ENCODE data around the gene ITPK1.
"Not testable (repeated sequence)": the region's sequence is repeated elsewhere in the genome, so short reads cannot be mapped to it uniquely, and the experiment has no call there.

ITPK1 gene

DNA sequence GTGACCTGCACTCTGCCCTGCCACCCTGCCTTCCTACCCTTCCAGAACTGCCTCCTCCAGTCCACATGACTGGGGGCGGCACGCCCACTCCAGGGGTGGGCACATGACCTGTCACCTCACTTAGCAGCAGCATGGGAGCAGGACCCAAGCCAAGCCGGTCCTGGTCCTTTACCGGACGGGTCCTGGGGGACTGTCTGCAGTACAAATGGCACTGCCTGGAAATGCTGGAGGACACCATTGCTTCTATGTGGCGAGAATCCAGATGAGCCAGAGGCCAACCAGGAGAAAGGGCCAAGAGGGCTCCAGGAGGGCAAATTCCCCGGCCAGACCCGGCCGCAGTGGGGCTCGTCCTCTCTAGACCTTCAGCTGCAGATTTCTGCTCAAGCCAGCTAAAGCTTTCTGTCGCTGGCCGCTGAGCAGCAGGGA, 33.1 kb downstream of the ITPK1 start:
- DNase-seq, result no peak

DNA sequence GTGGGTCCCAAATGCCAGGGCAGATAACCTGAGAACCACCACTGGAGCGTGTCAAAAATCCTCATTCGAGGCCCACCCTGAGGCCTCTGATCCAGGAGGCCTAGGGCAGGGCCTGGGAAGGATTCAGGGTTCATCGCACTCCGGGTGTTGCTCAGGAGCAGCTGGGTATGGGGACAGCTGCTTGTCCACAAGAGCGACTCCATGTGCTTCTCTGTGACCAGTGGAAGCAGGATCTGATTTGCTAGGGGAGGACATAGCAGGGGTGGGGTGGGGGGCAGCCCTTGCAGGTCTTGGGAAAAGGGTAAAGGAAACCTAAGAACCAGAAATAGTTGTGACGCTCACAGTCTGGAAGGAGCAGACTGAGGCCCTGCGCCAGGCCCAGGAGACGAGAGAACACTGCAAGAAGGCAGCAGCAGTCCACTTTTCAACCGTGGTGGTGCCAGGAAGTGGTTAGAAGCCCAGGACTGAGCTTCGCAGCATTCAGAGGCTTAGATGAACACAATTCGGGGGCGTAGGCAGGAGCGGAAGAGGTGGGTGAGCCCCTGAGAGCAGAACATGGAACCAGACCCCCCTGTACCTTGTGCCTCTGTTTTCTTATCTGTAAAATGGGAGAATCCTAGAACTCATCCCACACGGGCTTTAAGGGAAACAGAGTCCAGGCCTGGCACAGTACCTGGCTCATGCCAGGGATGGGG, 33.7 kb downstream of the ITPK1 start:
- DNase-seq, result peak in 1 of 2 experiments; percentile 49

DNA sequence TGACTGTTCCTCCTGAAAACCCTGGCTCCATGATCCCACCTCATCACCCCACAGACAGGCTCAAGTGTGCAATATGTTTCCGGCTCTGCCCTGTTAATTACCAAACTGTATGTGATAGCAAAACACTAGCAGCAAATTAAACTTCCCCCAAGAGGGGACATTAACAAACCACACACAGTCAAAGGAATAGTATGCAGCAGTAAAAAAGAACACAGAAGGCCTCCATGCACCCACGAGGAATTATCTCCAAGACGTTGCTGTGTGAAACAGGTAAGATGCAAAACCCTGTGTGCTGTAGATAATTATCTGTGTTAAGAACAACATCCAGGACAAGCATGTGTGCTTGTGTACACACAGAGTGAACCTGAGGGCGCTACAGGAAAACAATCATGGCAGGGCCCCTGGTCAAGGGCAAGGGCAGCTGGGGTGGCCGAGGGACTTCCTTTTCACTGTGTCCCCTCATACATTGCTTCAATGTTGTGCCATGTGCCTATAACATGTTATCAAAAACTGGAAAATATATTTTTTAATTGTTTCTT, 35.8 kb downstream of the ITPK1 start:
- DNase-seq, result no peak

DNA sequence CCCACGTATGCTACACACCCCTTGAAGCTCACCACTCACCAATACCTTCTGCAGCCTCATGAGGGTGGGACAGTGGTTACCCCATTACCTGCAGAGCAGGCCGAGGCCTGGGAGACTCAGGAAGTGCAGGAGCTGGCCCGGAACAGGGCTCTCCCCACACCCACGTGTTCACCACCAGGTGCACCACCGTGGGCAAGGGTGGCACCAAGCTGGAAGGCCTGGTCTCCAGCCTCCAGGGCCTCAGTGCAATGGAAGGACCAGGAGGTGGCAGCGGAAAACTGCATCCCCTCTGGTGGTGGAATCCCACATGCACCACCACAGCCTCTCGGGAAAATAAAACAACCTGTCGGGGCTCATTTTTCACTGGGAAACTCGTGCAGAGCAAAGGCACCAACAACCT, 36.4 kb downstream of the ITPK1 start:
- no peak for DNase-seq

GRCh38 chr14:93078870-93079269, 36.9 kb downstream of the ITPK1 start:
- no peak for DNase-seq

- DNase-seq, result no peak
These were observed 39.0 kb downstream of the ITPK1 start for GRCh38 chr14:93076755-93077154.

- DNase-seq, result no peak
These were observed 39.8 kb downstream of the ITPK1 start for GRCh38 chr14:93075891-93076290.

- DNase-seq, result no peak
These were observed 41.6 kb downstream of the ITPK1 start for GRCh38 chr14:93073910-93074769.

DNA sequence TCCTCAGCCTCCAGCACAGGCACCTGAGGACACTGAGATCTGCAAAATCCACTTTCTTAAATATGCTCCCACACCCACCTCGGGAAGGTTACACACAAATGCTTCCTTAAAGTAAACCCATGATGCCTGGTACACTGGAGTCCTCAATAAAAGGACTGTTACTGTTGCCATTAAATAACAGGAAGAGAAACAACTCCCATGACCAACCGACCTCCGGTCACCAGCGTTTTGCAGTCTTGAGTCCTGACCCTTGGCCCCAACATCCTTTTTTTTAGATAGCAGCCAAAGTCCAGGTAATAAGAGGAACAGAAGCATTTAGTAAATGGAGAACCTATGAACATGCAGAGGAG, 42.4 kb downstream of the ITPK1 start:
- no peak for DNase-seq

- no peak for DNase-seq
These were observed 42.9 kb downstream of the ITPK1 start for GRCh38 chr14:93072659-93073357.

- peak; percentile 95 to 98 for DNase-seq
These were observed 47.0 kb downstream of the ITPK1 start for GRCh38 chr14:93068711-93069110.

DNA sequence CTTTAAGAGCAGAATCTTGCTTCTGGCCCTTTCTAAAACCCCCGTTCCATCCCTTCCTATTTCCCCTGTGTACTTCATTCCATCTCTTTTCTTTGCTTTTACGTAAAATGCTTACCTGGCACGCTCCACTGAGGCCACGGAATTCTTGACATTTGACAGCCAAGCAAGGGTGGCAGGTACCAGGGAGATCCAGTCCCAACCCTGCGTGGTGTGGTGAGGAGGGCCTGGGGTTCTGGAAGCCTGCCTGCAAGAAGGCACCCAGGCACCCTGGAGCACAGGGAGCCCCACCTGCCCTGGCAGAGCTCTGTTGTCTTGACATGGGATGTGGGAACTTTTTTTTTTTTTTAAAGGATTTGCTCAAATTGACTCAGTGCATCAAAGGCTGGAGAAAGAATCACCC, 48.6 kb downstream of the ITPK1 start:
- no peak for DNase-seq

GRCh38 chr14:93065272-93065730, 50.4 kb downstream of the ITPK1 start:
- no peak for DNase-seq

DNA sequence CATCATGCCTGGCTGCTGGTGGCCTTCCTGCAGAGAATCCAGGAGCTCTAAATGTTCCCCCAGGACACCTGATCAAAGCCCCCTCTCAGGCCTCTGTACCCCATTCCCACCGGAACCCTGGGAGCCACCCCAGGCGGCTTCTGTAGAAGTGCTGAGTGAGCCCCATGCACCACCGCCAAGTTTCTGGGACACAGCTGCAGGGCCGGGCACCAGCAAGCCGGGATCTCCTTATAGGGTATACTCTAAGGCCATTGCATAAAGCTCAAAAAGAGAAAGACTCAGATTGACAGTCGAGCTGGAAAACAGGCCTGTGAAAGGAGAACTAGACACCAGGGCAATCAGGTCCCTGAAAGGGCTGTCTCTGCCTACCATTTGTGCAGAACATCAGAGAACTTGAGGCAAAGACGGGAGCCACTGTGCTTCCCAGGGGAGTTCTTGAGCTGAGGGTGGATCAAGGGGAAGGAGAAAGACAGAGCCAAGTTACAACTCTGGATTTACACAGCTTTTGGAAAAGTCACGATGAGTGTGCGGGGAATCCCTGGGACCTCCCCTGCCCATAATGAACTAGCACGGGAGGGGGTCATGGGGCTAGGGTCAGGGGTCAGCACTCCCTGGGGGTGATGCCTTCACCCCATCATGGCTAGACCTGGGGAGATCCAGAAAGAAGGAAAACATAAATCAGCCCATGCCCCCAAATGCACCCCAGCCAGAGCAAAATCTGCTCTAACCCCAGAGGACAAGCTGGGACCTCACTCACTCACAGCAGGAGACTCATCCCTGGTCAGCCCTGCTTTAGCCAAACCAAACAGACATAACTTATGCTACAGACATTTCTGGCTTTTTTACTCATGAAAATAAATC, 51.1 kb downstream of the ITPK1 start:
- no peak for DNase-seq

DNA sequence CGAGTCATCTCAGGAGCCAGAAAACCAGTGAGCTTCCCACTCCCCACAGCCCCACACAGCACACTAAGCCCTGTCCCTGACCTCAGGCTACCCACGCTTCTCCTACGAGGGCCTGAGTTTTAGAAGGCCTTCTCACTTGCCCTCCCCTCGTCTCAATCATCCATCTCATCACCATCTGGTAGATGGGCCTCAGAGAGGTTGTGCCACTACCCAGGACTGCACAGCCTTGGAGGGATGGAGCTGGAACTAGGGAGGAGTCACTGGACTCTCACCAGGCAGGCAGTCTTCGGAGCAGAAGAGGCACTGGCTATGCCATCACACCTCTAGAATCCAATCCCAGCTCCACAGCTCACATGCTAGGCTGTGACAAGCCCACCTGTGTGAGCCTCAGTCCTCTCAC, 52.3 kb downstream of the ITPK1 start:
- DNase-seq, result no peak

DNA sequence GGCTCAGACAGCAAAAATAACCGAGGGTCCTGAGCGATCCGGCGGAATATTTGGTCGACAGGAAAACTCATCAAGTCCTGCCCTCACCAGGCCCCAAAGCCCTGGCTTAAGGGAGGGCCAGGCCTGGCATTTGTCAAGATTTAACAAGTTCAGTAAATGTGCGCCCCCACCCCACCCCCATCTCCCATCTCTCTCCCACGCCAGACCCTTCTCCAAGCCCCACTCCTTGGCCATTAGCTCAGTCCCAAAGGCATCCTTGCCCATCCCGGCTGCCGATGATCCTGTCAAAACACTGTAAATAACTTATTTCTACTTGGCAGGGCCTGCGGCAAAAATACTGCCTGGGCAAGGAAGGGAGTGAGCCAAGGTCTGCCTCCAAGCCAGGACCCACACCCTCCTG, 52.8 kb downstream of the ITPK1 start:
- DNase-seq, result no peak

DNA sequence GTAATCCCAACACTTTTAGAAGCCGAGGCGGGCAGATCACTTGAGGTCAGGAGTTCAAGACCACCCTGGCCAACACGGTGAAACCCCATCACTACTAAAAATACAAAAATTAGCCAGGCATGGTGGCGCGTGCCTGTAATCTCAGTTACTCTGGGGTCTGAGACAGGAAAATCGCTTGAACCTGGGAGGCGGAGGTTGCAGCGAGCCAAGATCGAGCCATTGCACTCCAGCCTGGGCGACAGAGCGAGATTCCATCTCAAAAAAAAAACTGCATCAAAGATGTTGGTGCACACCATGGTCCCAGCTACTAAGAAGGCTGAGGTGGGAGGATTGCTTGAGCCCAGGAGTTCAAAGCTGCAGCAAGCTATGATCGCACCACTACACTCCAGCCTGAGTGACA, 53.7 kb downstream of the ITPK1 start:
- not testable (repeated sequence) for DNase-seq

DNA sequence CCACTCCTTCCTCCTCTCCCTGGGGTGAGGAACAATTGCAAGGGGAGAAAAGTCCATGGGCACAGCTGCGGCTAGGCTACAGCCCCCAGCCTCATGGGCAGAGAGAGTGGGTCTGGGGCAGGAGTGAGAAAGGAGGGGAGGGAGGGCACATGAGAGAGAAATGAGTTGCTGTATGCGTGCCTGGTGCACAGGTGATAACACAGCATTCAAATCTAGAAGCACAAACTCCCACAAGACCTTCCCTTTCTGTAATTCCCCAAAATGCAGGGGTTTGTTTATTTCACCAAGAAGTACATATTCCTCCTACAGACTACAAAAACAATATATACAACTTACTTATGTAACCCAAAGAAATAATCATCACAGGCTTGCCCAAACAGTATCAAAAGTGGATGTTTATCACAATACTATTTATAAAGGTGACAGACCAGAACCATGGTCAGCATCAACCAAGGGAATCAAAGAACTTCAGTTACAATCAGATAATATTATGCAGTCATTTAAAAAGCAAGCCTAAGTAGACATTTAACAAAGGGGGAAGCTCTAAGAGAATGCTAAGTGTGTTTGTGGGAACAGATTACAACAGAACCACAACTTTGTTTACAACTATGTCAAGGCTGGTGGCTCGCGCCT, 54.2 kb downstream of the ITPK1 start:
- DNase-seq, result no peak

DNA sequence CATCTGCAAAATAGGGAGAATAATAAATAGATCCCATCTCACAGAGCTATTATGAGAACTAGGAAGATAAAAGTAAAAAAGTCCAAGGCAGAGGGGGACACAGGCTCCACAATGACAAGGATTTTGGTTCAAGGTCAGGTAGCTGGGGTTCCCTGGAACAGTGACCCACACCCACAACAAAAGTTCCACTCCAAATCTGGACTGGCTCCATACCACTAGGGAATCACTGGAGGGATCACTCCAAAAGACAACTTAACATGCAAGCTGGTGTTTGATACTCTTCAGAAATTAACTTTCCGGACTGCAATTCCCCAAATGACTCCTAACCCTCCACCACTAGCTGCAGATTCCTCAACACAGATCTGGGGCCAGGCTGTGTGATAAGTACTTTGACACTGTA, 54.9 kb downstream of the ITPK1 start:
- DNase-seq, result no peak

DNA sequence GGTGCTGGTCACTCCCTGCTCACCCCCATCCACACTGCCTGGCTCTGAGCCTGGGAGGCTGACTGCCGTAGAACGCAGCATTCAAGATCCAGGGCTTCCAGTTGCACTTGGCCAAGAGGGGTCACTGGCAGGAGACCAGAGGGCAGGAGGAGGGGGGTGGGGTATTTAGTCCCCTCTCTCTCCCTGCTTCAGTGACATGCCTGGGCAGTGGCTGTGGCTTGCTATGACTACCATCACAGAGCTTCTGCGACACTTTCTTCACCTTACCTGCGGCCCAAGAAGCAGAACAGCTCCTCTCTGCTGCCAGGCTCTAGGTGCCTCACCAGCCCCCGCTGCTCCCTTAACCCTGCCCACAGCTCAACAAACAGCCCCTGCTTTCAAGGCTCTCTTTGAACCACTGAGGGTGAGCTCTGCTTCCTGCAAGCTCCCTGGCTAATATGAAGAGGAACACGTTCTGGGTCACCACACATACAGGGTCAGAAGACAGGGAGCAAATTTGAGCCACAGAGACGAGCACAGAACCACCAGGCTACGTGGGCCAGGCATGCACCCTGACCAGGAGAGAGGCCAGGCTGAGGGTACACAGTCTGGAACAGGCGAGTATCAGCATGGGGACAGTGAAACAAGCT, 55.7 kb downstream of the ITPK1 start:
- DNase-seq, result no peak

DNA sequence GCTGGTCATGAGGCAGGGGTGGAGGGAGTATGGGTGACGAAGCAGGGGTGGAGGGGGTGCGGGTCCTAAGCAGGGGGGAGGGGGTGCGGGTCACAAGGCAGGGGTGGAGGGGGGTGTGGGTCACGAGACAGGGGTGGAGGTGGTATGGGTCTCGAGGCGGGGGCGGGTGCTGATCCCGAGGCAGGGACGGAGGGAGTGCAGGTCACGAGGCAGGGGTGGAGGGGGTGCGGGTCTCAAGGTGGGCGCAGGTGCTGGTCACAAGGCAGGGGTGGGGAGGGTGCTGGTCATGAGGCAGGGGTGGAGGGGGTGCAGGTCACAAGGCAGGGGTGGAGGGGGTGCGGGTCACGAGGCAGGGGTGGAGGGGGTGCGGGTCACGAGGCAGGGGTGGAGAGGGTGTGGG, 56.5 kb downstream of the ITPK1 start:
- no peak for DNase-seq

Data from NCI-H524 (cell line).